NB4 (cell line): ENCODE measurements around the gene FZD10.

Experiments
- DNase-seq: peaks from one replicate; pipeline ENCODE4 v3.0.0; 2010; ENCODE audit warnings: low read depth
- H3K4me3 ChIP-seq: one replicate; pipeline ENCODE4 v1.5.1; 2011; ENCODE audit warnings: mild to moderate bottlenecking, low read depth, low read length, moderate library complexity
- MYC ChIP-seq: IDR thresholded peaks from 2 replicates; pipeline ENCODE4 v1.6.1; 2011; ENCODE audit warnings: low read depth, low read length
- POLR2A ChIP-seq: IDR thresholded peaks from 2 replicates; pipeline ENCODE4 v1.6.1; 2011; ENCODE audit warnings: mild to moderate bottlenecking; ENCODE audit not compliant: insufficient read length; ENCODE audit errors: extremely low read depth
- TF ChIP-seq, protein P1 (sequence below): IDR thresholded peaks from 2 replicates; pipeline ENCODE4 v1.6.1; 2011; ENCODE audit warnings: low read depth, low read length
- TF ChIP-seq, protein P2 (sequence below): IDR thresholded peaks from one replicate; pipeline ENCODE4 v1.5.1; 2012; ENCODE audit warnings: low read depth, low read length

Gene FZD10

DNA sequence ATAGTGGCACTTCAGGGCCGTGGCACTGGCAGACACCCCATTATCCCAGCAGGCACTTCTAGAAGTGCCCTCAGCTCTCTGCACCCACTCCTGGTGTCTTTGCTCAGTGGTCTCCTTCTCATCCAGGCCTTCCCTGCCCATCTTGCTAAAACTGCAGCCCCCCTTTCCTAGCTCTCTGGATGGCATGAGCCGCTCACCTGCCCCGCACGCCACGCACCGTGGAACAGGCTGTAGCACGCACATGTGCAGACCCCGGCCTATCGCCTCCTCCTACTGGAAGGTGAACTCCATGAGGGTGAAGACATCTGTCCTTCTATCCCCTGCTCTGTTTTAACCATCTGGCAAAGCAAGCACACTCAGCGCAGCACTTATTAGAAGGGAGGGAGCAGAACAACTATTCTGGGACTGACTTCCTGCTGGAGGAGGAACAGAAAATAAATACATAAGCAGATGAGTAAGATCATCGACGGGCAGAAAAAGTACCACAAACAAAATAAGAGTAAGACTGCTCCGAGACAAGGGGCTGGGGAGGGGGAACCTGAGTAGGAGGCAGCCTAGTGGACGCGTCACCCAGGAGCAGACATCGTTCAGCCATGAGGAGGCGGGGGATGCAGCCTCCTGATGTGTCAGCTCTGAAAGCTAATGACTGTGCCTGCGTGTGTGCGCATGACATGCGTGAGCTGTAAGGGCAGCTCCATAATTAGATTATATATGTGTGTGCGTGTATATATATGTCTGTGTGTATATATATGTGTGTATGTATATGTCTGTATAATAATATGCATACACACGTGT is 7.8 kb upstream of the FZD10 start:
- H3K4me3 ChIP-seq = no peak overlapping the region
- TF ChIP-seq, protein P1, sequence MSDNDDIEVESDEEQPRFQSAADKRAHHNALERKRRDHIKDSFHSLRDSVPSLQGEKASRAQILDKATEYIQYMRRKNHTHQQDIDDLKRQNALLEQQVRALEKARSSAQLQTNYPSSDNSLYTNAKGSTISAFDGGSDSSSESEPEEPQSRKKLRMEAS = no peak
- no peak for TF ChIP-seq MYC
- TF ChIP-seq, protein P2, sequence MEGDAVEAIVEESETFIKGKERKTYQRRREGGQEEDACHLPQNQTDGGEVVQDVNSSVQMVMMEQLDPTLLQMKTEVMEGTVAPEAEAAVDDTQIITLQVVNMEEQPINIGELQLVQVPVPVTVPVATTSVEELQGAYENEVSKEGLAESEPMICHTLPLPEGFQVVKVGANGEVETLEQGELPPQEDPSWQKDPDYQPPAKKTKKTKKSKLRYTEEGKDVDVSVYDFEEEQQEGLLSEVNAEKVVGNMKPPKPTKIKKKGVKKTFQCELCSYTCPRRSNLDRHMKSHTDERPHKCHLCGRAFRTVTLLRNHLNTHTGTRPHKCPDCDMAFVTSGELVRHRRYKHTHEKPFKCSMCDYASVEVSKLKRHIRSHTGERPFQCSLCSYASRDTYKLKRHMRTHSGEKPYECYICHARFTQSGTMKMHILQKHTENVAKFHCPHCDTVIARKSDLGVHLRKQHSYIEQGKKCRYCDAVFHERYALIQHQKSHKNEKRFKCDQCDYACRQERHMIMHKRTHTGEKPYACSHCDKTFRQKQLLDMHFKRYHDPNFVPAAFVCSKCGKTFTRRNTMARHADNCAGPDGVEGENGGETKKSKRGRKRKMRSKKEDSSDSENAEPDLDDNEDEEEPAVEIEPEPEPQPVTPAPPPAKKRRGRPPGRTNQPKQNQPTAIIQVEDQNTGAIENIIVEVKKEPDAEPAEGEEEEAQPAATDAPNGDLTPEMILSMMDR = no peak
- no peak for TF ChIP-seq POLR2A
- DNase-seq = no peak

DNA sequence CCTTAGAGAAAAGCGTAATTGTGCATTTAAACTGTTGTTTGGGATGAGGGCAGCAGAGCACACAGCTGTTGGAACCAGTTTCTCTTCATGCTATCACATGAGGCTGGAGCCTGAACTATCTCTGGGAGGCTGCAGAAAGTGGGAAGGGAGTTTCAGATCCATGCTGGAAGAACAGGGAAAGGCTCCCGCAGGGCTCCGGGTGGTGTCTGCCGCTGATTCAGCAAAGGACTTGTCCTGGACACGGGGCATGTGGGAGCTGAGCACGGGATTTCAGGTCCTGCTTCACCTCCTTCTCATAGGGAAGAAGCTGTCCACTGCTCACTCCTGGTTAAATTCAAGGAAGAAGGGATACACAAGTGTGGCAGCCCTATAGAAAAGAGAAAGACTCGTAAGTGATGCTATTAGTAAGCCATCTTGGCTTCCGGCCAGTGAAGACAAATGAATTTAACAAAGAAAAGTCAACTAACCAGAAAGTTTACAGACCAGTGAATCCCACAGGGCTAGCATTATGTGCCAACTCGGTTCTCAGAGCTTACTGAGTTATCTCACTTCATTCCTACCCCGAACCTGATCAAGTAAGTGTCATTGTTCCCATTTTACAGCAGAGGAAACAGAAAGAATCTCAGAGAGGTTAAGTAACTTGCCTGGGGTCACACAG is 6.7 kb upstream of the FZD10 start:
- TF ChIP-seq, protein P1 = no peak
- TF ChIP-seq, protein P2 = no peak
- TF ChIP-seq POLR2A (no peak), MYC (no peak)
- no peak overlapping the region for H3K4me3 ChIP-seq
- DNase-seq = no peak

DNA sequence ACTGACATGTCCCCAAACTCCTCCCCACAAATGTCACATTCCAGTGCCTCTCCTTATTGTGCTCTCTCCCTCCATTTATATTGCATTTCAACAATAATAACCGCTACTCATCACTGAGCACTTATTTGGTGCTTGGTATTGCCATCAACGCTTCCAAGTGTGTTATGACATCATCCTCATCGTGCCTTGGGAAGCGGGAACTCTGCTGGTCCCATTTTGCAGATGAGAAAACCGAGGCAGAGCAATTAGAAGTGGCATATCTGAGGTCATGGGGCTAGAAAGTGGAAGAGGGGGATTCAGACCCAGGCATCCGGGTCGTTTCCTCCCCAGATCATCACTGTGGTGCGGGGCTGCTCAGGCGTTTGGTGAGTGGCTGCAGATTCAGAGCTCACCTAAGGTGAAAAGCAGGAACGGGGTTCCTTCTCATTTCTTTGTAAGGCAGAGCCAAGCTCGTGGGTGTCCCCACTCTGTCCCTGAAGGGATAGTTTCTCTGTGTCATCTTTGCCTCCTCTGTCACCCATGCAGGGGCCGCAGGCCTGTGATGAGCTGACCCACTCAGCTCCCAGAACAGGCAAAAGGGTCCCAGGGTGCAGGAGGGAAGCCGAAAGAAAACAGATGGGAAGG is 5.5 kb upstream of the FZD10 start:
- no peak overlapping the region for H3K4me3 ChIP-seq
- TF ChIP-seq POLR2A (no peak), MYC (no peak)
- TF ChIP-seq, protein P2 = no peak
- TF ChIP-seq, protein P1 = no peak
- DNase-seq = no peak

DNA sequence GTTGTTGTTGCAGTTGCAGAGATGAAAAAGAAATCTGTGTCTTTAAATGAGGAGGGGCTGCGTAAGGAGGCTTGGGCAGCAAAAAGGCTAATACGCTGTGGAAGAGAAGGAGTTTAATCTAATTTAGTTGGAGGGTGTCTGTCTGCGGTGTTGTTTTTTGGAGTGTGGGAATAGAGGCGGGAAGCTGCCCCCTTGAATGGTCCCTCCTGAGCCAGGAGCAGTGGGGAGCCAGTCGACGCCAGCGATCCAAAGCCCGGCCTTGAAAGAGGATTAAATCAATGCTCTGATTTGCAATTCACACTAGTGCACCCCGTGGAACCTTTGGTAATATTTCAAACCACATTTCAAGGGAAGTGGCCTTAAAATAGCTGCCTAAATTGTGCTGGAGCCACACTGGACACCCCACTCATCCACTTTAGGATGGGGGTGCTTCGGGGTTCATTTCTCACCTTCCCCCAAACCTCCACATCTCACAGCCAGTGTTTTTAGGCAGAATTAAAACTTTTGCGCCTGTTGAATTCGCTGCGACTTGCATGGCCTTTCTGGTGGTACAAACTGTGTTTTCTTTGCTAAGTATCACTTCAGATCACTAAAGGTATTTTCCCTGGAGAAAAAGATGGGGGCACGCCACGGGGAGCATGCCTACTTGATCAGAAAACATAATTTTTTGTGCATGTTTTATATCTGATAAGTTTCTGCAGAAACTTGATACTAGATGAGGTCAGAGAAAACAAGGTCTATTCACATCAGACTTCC is 4.1 kb upstream of the FZD10 start:
- no peak overlapping the region for H3K4me3 ChIP-seq
- DNase-seq = no peak
- TF ChIP-seq, protein P2 = no peak
- TF ChIP-seq, protein P1 = no peak
- TF ChIP-seq POLR2A (no peak), MYC (no peak)

DNA sequence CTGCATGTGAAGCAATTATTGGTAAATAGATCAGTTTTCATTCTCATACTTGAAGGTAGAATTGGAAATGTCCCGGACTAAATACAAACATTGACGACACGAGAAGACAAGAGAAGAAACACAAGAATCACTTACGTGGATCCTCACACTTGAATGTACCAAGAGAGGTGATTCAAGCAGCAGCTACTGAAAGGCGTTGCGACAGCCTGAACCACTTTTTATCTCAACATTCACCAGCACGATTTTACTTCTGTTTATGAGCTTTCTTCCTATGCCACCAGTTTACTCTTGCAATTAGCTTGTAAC is 3.6 kb upstream of the FZD10 start:
- peak; percentile 18 for DNase-seq
- H3K4me3 ChIP-seq = no peak overlapping the region
- TF ChIP-seq MYC (no peak), POLR2A (no peak)
- TF ChIP-seq, protein P2 = no peak
- TF ChIP-seq, protein P1 = no peak
